Neural cell (in vitro differentiated cells): ENCODE data around the gene ARSA. TPM values are rescaled to one million over a fixed set of nuclear protein-coding genes. Genes with fewer than 3 reads are reported as not detected.

Experiments used
- H2AFZ ChIP-seq: fragments of 200-600, 300-800 bp; sonication (generic), shearing (Covaris generic); 2 replicates; pipeline ENCODE4 v1.6.0; 2014; ENCODE audit warnings: low read depth, mild to moderate bottlenecking, antibody characterized with exemption, low read length, moderate library complexity
- H3F3A ChIP-seq: fragments of 200-600 bp; shearing (Covaris generic); 2 replicates; pipeline ENCODE4 v1.6.1; 2016; ENCODE audit warnings: mild to moderate bottlenecking, moderate library complexity, mixed read lengths, antibody characterized with exemption, low read length; ENCODE audit not compliant: insufficient read depth, poor library complexity, severe bottlenecking
- H3K27ac ChIP-seq: fragments of 200-600, 300-800 bp; sonication (generic), shearing (Covaris generic); 2 replicates; pipeline ENCODE4 v1.5.1; 2014; ENCODE audit warnings: mild to moderate bottlenecking, low read length, moderate library complexity
- H3K27me3 ChIP-seq: fragments of 300-800, 200-600 bp; sonication (generic), shearing (Covaris generic); 2 replicates; pipeline ENCODE4 v1.6.0; 2014; ENCODE audit warnings: mild to moderate bottlenecking, low read depth, low read length, moderate library complexity; ENCODE audit not compliant: insufficient read depth
- H3K36me3 ChIP-seq: fragments of 300-800, 200-600 bp; sonication (generic), shearing (Covaris generic); 2 replicates; pipeline ENCODE4 v1.5.1; 2014; ENCODE audit warnings: mild to moderate bottlenecking, antibody characterized with exemption, low read length, moderate library complexity; ENCODE audit not compliant: insufficient read depth
- H3K4me2 ChIP-seq: fragments of 300-800, 200-600 bp; sonication (generic), shearing (Covaris generic); 2 replicates; pipeline ENCODE4 v1.6.0; 2014; ENCODE audit warnings: mild to moderate bottlenecking, low read length
- H3K4me3 ChIP-seq: fragments of 300-800, 200-600 bp; sonication (generic), shearing (Covaris generic); 2 replicates; pipeline ENCODE4 v1.5.1; 2014; ENCODE audit warnings: mild to moderate bottlenecking, low read length, moderate library complexity
- H3K79me2 ChIP-seq: fragments of 200-600 bp; shearing (Covaris generic); replicated peaks from 2 replicates; pipeline ENCODE4 v1.6.0; 2014; ENCODE audit warnings: mild to moderate bottlenecking, low read length, moderate library complexity; ENCODE audit not compliant: insufficient read depth
- H3K9ac ChIP-seq: fragments of 300-800, 200-600 bp; sonication (generic), shearing (Covaris generic); 2 replicates; pipeline ENCODE4 v1.6.1; 2016; ENCODE audit warnings: mild to moderate bottlenecking, low read length, mixed read lengths
- H3K9me2 ChIP-seq: fragments of 200-600 bp; shearing (Covaris generic); 2 replicates; pipeline ENCODE4 v1.6.1; 2016; ENCODE audit warnings: mild to moderate bottlenecking, low read length, mixed read lengths; ENCODE audit not compliant: insufficient read depth
- H3K9me3 ChIP-seq: fragments of 200-600, 300-800 bp; sonication (generic), shearing (Covaris generic); 2 replicates; pipeline ENCODE4 v1.6.1; 2016; ENCODE audit warnings: mild to moderate bottlenecking, mixed run types, low read length, moderate library complexity, mixed read lengths
- H4K20me1 ChIP-seq: fragments of 200-600 bp; shearing (Covaris generic); 2 replicates; pipeline ENCODE4 v1.6.1; 2016; ENCODE audit warnings: mild to moderate bottlenecking, mixed run types; ENCODE audit not compliant: insufficient read depth
- EP300 ChIP-seq: fragments of 450-650 bp; conservative IDR thresholded peaks from 2 replicates; pipeline ENCODE4 v1.6.1; 2014; ENCODE audit warnings: antibody characterized with exemption, mild to moderate bottlenecking, moderate library complexity; ENCODE audit not compliant: poor library complexity, severe bottlenecking
- EZH2 ChIP-seq: fragments of 200-600, 300-800 bp; shearing (Covaris generic), sonication (generic); IDR thresholded peaks from 2 replicates; pipeline ENCODE4 v1.6.1; 2014; ENCODE audit warnings: antibody characterized with exemption, low read length, borderline replicate concordance, mild to moderate bottlenecking; ENCODE audit not compliant: insufficient read depth, poor library complexity, severe bottlenecking
- MXI1 ChIP-seq: fragments of 450-650 bp; conservative IDR thresholded peaks from 2 replicates; pipeline ENCODE4 v1.6.1; 2014; ENCODE audit warnings: antibody characterized with exemption, mild to moderate bottlenecking; ENCODE audit not compliant: poor library complexity, severe bottlenecking
- POLR2AphosphoS5 ChIP-seq: IDR thresholded peaks from 2 replicates; pipeline ENCODE4 v1.6.1; 2012
- RAD21 ChIP-seq: fragments of 450-650 bp; conservative IDR thresholded peaks from 2 replicates; pipeline ENCODE4 v1.6.1; 2014; ENCODE audit warnings: antibody characterized with exemption, mild to moderate bottlenecking, moderate library complexity
- SMC3 ChIP-seq: fragments of 450-650 bp; conservative IDR thresholded peaks from 2 replicates; pipeline ENCODE4 v1.6.1; 2014; ENCODE audit warnings: antibody characterized with exemption, mild to moderate bottlenecking, moderate library complexity; ENCODE audit not compliant: poor library complexity
- TAF1 ChIP-seq: IDR thresholded peaks from 2 replicates; pipeline ENCODE4 v1.6.1; 2012; ENCODE audit warnings: low read depth
- polyA plus RNA-seq: library from polyadenylated mRNA; depleted of rRNA; stranded (reverse); fragments of >200 nt; gene quantifications from 2 replicates; pipeline ENCODE4 v1.2.3, GENCODE V29; 2014
- small RNA-seq, 3 experiments: library from RNA; depleted of rRNA; stranded (forward); fragments of <200 nt; gene quantifications; one replicate each; pipeline ENCODE3, GENCODE V24; 2012
- TF ChIP-seq, protein P1 (sequence below): IDR thresholded peaks from 2 replicates; pipeline ENCODE4 v1.6.1; 2012; ENCODE audit warnings: borderline replicate concordance
- TF ChIP-seq, protein P2 (sequence below): fragments of 450-650 bp; IDR thresholded peaks from 2 replicates; pipeline ENCODE4 v1.5.1; 2014; ENCODE audit warnings: antibody characterized with exemption, mild to moderate bottlenecking, moderate library complexity; ENCODE audit not compliant: poor library complexity, severe bottlenecking

ARSA gene
- polyA plus RNA-seq, 1 donor from 2014 or later = 32.5 TPM

DNA sequence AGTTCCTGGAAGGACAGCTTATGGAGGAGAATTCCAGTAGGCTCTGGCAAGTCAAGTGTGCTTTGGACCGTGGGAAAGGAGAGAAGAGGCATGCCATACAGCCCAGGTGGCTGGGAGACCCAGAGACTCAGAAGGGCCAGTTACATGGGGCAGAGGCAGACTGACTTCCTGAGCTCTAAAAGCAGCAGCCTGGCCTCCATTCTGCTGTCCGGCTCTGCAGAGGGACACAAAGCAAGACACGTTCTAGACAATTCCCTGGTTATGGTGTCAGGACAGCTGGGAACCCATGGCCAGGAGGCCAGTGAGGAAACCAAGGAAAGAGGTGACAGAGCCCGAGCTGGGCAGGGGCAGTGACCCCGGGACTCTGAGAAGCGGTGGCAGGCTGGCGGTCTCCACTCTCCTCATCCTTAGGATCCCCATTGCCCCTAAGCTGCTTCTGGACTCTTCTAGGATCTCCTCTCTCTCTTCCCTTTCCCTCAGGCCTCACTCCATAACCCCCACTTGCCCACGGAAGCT, 52.5 kb downstream of the ARSA start:
- H3K9me3 ChIP-seq = no peaks in the 10 kb centered on the region
- H3K27me3 ChIP-seq = no peaks in the 10 kb centered on the region
- no peak overlapping the region for H3K27ac ChIP-seq
- no peaks in the 10 kb centered on the region for H3K9me2 ChIP-seq
- no peak overlapping the region for H3K4me2 ChIP-seq
- no peaks in the 10 kb centered on the region for H4K20me1 ChIP-seq
- H3F3A ChIP-seq = no peaks in the 10 kb centered on the region
- H3K79me2 ChIP-seq = no peaks in the 10 kb centered on the region
- TF ChIP-seq TAF1 = no peak
- TF ChIP-seq MXI1 = no peak
- no peak for TF ChIP-seq SMC3
- TF ChIP-seq, protein P1, sequence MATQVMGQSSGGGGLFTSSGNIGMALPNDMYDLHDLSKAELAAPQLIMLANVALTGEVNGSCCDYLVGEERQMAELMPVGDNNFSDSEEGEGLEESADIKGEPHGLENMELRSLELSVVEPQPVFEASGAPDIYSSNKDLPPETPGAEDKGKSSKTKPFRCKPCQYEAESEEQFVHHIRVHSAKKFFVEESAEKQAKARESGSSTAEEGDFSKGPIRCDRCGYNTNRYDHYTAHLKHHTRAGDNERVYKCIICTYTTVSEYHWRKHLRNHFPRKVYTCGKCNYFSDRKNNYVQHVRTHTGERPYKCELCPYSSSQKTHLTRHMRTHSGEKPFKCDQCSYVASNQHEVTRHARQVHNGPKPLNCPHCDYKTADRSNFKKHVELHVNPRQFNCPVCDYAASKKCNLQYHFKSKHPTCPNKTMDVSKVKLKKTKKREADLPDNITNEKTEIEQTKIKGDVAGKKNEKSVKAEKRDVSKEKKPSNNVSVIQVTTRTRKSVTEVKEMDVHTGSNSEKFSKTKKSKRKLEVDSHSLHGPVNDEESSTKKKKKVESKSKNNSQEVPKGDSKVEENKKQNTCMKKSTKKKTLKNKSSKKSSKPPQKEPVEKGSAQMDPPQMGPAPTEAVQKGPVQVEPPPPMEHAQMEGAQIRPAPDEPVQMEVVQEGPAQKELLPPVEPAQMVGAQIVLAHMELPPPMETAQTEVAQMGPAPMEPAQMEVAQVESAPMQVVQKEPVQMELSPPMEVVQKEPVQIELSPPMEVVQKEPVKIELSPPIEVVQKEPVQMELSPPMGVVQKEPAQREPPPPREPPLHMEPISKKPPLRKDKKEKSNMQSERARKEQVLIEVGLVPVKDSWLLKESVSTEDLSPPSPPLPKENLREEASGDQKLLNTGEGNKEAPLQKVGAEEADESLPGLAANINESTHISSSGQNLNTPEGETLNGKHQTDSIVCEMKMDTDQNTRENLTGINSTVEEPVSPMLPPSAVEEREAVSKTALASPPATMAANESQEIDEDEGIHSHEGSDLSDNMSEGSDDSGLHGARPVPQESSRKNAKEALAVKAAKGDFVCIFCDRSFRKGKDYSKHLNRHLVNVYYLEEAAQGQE = no peak
- no peak for TF ChIP-seq EP300
- TF ChIP-seq, protein P2, sequence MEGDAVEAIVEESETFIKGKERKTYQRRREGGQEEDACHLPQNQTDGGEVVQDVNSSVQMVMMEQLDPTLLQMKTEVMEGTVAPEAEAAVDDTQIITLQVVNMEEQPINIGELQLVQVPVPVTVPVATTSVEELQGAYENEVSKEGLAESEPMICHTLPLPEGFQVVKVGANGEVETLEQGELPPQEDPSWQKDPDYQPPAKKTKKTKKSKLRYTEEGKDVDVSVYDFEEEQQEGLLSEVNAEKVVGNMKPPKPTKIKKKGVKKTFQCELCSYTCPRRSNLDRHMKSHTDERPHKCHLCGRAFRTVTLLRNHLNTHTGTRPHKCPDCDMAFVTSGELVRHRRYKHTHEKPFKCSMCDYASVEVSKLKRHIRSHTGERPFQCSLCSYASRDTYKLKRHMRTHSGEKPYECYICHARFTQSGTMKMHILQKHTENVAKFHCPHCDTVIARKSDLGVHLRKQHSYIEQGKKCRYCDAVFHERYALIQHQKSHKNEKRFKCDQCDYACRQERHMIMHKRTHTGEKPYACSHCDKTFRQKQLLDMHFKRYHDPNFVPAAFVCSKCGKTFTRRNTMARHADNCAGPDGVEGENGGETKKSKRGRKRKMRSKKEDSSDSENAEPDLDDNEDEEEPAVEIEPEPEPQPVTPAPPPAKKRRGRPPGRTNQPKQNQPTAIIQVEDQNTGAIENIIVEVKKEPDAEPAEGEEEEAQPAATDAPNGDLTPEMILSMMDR = no peak
- TF ChIP-seq POLR2AphosphoS5 = no peak
- no peak for TF ChIP-seq EZH2
- no peak for TF ChIP-seq RAD21
- H3K4me3 ChIP-seq = no peak overlapping the region
- H3K36me3 ChIP-seq = no peaks in the 10 kb centered on the region
- H2AFZ ChIP-seq = no peak overlapping the region
- no peak overlapping the region for H3K9ac ChIP-seq

Small RNA genes lying within 50 kb of the gene (small RNA-seq; reads per million reads assigned to genes)
- gene RF00019 = 0 to 1.2 (median 0) reads per million in 3 experiments

Other genes starting within 250 kb of the ARSA start
- 58.9 and 90.1 TPM in 2 replicates for gene SBF1, start 153.1 kb downstream of the ARSA start, polyA plus RNA-seq
- gene ADM2, start 146.6 kb downstream of the ARSA start, polyA plus RNA-seq = not detected in 2 replicates
- not detected in 2 replicates for gene MIOX, start 141.3 kb downstream of the ARSA start, polyA plus RNA-seq
- 76.5 and 85.2 TPM in 2 replicates for gene LMF2, start 120.5 kb downstream of the ARSA start, polyA plus RNA-seq
- gene NCAPH2, start 119.9 kb downstream of the ARSA start, polyA plus RNA-seq = 76.8 and 81.1 TPM in 2 replicates
- gene SCO2, start 102.6 kb downstream of the ARSA start, polyA plus RNA-seq = 8.1 and 9.6 TPM in 2 replicates
- gene TYMP, start 98.1 kb downstream of the ARSA start, polyA plus RNA-seq = 0.54 and 0.87 TPM in 2 replicates
- not detected in 2 replicates for gene KLHDC7B, start 82.3 kb downstream of the ARSA start, polyA plus RNA-seq
- gene SYCE3, start 65.2 kb downstream of the ARSA start, polyA plus RNA-seq = not detected in 2 replicates
- 72.4 and 75.1 TPM in 2 replicates for gene CPT1B, start 49.7 kb downstream of the ARSA start, polyA plus RNA-seq
- 170 and 173 TPM in 2 replicates for gene CHKB, start 45.3 kb downstream of the ARSA start, polyA plus RNA-seq
- gene MAPK8IP2, start 27.4 kb downstream of the ARSA start, polyA plus RNA-seq = 48.0 and 54.5 TPM in 2 replicates
- gene SHANK3, start 44.7 kb upstream of the ARSA start, polyA plus RNA-seq = 5.5 and 6.3 TPM in 2 replicates
- gene ACR, start 110.1 kb upstream of the ARSA start, polyA plus RNA-seq = not detected in 2 replicates
- 26.2 and 29.1 TPM in 2 replicates for gene RABL2B, start 155.5 kb upstream of the ARSA start, polyA plus RNA-seq